Measurements from ENCODE around the gene UTS2. TPM values are rescaled to one million over a fixed set of nuclear protein-coding genes. Genes with fewer than 3 reads are reported as not detected.

The UTS2 gene
- polyA plus RNA-seq, 3 donors: 0.11 TPM; not detected in 2

DNA sequence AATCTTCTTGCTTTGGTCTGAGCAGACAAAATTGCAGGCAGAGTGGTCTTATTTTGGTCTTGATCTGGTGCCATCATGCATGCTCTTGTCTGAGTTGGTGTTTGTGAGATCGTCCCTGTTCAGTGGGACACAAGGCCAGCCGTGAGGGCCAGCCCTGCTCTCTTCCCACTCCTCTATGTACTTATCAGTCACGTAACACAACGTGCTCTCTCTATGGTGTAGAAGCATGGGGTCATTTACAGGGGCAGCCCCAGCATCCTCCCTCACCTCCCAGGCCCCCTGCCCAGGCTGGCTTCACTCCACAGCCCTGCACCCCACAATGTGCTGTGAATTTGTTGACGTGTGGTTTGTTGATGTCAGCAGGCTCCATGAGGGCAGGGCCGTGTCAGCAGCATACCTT, 18.3 kb upstream of the UTS2 start:
- Histone ChIP-seq H3K27ac (ENCODE audit: low read depth in 1 of 2, low read length in 2 of 2) (no peak overlapping the region), H2AFZ (ENCODE audit: insufficient read depth, low read depth, low read length, poor library complexity, severe bottlenecking) (no peak overlapping the region), H4K20me1 (ENCODE audit: insufficient read depth, low read length) (no peaks in the 10 kb centered on the region), H3K4me2 (replicated peaks; ENCODE audit: extremely low read depth, low read length, poor library complexity, severe bottlenecking) (no peak overlapping the region), H3K27me3 (ENCODE audit: control insufficient read depth in 2 of 2, insufficient read depth in 2 of 2, low read length in 2 of 2) (no peaks in the 10 kb centered on the region), H3K4me3 (replicated peaks in 1 of 3; ENCODE audit: low read depth in 2 of 3, low read length in 3 of 3) (no peak overlapping the region), H3K4me1 (ENCODE audit: control insufficient read depth in 1 of 2, insufficient read depth in 2 of 2, low read length in 2 of 2) (no peaks in the 10 kb centered on the region), H3K9me3 (replicated peaks in 1 of 2; ENCODE audit: control insufficient read depth in 1 of 2, insufficient read depth in 1 of 2, low read length in 2 of 2) (peaks cover 0 to 11% of the 10 kb centered on the region in 2 donors), H3K9ac (ENCODE audit: insufficient read depth, low read length, poor library complexity, severe bottlenecking) (no peak overlapping the region), H3K36me3 (replicated peaks in 1 of 2; ENCODE audit: control insufficient read depth in 1 of 2, insufficient read depth in 2 of 2, low read length in 2 of 2) (no peaks in the 10 kb centered on the region), H3K79me2 (ENCODE audit: insufficient read depth, low read length) (no peaks in the 10 kb centered on the region)
- Mint-ChIP-seq H3K36me3 (no peaks in the 10 kb centered on the region), H3K9me3 (peaks cover 10 to 22% (median 14%) of the 10 kb centered on the region in 7 donors), H3K27me3 (ENCODE audit: low read depth in 3 of 3) (peaks cover 1 to 4% (median 1%) of the 10 kb centered on the region in 3 donors), H3K4me1 (no peaks in the 10 kb centered on the region), H3K4me3 (no peak overlapping the region), H3K27ac (no peak overlapping the region)
- 67% methylated on average over 2 of the region's 6 CpGs for WGBS (ENCODE audit: insufficient coverage)
- TF ChIP-seq, protein P1, sequence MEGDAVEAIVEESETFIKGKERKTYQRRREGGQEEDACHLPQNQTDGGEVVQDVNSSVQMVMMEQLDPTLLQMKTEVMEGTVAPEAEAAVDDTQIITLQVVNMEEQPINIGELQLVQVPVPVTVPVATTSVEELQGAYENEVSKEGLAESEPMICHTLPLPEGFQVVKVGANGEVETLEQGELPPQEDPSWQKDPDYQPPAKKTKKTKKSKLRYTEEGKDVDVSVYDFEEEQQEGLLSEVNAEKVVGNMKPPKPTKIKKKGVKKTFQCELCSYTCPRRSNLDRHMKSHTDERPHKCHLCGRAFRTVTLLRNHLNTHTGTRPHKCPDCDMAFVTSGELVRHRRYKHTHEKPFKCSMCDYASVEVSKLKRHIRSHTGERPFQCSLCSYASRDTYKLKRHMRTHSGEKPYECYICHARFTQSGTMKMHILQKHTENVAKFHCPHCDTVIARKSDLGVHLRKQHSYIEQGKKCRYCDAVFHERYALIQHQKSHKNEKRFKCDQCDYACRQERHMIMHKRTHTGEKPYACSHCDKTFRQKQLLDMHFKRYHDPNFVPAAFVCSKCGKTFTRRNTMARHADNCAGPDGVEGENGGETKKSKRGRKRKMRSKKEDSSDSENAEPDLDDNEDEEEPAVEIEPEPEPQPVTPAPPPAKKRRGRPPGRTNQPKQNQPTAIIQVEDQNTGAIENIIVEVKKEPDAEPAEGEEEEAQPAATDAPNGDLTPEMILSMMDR (IDR thresholded peaks at IDR 0.05): no peak
- intact Hi-C loops (cut with micrococcal nuclease): no loop called here
- DNase-seq: no peak

DNA sequence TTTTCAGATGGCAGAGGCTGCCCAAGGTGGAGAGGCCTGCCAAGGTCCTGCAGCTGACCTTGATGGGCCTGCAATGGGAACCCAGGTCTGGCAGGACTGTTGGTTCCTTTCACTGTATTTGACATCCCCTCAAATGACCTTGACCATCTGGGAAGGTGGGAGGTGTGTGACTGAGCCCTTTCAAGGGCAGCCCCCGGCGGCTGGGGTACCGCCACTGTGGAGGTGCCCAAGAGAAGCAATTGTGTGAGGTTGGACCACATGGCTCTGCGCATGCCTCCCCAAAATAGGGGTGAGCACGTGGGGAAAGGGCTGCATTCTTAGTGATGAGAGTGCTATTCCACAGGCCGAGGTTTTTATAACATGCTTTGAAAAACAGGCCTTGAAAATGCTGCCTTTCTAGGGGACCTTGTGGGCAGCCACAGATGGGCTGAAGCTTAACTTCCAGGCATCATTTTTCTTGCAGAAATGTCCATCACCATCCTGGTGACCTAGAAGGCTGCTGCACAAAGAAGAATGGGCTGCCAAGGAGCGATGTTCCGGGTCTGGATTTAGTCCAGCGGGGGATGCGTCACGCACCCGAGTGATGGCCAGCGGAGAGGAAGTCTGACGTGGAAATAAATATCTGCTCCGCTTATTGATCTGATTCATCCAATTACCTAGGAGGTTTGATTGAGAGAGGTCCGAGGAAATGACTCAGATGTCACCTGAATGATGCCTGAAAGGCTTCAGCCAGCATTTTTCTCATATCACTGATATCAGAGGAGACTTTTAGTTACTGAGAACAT, 16.5 kb upstream of the UTS2 start:
- Histone ChIP-seq H3K4me2 (replicated peaks; ENCODE audit: extremely low read depth, low read length, poor library complexity, severe bottlenecking) (no peak overlapping the region), H3K9ac (ENCODE audit: insufficient read depth, low read length, poor library complexity, severe bottlenecking) (no peak overlapping the region), H3K79me2 (ENCODE audit: insufficient read depth, low read length) (no peaks in the 10 kb centered on the region), H2AFZ (ENCODE audit: insufficient read depth, low read depth, low read length, poor library complexity, severe bottlenecking) (no peak overlapping the region), H3K4me1 (ENCODE audit: control insufficient read depth in 1 of 2, insufficient read depth in 2 of 2, low read length in 2 of 2) (no peaks in the 10 kb centered on the region), H3K27me3 (ENCODE audit: control insufficient read depth in 2 of 2, insufficient read depth in 2 of 2, low read length in 2 of 2) (no peaks in the 10 kb centered on the region), H3K27ac (ENCODE audit: low read depth in 1 of 2, low read length in 2 of 2) (no peak overlapping the region), H4K20me1 (ENCODE audit: insufficient read depth, low read length) (no peaks in the 10 kb centered on the region), H3K36me3 (replicated peaks in 1 of 2; ENCODE audit: control insufficient read depth in 1 of 2, insufficient read depth in 2 of 2, low read length in 2 of 2) (no peaks in the 10 kb centered on the region), H3K4me3 (replicated peaks in 1 of 3; ENCODE audit: low read depth in 2 of 3, low read length in 3 of 3) (no peak overlapping the region), H3K9me3 (replicated peaks in 1 of 2; ENCODE audit: control insufficient read depth in 1 of 2, insufficient read depth in 1 of 2, low read length in 2 of 2) (no peaks in the 10 kb centered on the region)
- intact Hi-C loops (cut with micrococcal nuclease): no loop called here
- TF ChIP-seq, protein P1 (IDR thresholded peaks at IDR 0.05): no peak
- 94% methylated on average over 14 of the region's 16 CpGs for WGBS (ENCODE audit: insufficient coverage)
- no peak for DNase-seq
- no peaks in the 10 kb centered on the region for H3K36me3 Mint-ChIP-seq
- no peak overlapping the region for H3K4me3 Mint-ChIP-seq
- H3K4me1 Mint-ChIP-seq: no peaks in the 10 kb centered on the region
- peaks cover 1 to 7% (median 3%) of the 10 kb centered on the region in 3 donors for H3K27me3 Mint-ChIP-seq (ENCODE audit: low read depth in 3 of 3)
- no peak overlapping the region for H3K27ac Mint-ChIP-seq
- H3K9me3 Mint-ChIP-seq: peaks cover 0 to 6% (median 2%) of the 10 kb centered on the region in 7 donors
